ENCODE data around the gene EXOC6B.

Gene EXOC6B

DNA sequence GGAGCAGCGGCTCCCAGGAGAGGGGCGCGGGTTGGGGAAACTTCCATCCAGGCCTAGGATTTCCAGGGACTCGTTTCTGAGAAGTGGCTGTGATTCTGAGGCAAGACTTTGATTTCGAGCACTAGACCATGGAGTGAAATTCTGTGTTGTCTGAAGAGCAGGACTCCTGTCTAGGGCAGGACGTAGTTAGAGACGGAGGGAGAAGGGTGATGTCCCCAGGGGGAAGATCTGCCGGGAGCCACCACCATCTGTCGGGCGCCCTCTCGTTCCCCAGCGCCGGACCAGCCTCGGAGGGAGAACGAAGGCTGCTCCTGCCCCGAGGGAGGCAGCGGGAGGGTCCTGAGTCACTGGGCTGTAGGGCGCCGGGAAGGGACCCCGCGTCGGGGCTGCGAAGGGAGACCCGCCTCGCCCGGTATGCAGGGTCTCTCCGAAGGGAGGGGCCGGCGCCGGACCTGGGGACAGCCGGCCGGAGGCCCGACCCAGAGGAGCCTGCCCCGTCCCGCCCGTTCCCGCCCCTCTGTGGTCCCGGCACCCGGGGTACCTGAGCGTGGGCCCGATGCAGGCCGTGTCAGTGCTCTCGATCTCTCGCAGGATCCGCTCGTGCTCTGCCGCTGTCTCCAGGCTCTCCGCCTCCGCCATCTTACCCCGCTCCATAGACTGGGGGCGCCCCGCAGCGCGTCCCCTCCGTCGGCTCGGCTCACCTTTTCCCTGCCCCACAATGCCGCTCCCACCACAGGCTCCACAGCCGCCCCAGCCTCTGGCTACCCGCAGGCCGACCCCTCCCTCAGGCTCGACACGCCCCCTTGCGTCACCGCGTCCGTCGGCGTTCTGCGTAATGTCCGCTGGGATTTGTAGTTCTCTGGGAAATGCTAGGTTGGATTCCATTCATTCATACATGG, at the start of gene EXOC6B:
TSS of gene EXOC6B (minus strand) at position 777 of the 899 bp plus-strand sequence.
- peak; percentile 22 to 95 (median 83) for DNase-seq

DNA sequence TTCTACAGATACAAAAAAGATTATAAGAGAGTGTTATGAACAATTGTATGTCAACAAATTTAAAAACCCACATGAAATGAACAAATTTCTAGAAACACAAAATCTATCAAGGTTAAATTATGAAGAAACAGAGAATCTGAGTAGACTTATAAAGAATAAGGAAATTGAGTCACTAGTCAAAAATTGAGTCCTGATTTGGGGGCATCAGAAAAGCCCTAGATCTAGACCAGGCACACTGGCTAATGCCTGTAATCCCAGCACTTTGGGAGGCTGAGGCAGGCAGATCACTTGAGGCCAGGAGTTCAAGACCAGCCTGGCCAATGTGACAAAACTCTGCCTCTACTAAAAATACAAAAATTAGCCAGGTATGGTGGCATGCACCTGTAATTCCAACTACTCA, 46.0 kb upstream of the EXOC6B start:
- DNase-seq: no peak

DNA sequence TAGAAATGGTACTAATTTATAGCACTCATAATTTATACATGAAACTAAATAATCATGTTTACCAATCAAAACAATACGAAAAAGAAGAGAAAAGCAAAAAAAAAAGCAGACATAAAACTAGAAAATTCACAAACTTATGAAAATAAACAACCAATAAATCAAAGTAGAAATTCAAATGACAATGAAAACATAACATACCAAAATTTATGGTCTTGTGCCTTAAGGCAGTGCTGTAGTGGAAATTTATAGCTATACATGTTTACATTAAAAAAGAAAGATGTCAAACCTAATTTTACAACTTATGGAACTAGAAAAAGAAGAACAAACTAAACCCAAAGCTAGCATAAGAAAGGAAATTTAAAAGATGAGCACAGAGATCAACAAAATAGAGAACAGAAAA, 45.2 kb upstream of the EXOC6B start:
- no peak for DNase-seq

DNA sequence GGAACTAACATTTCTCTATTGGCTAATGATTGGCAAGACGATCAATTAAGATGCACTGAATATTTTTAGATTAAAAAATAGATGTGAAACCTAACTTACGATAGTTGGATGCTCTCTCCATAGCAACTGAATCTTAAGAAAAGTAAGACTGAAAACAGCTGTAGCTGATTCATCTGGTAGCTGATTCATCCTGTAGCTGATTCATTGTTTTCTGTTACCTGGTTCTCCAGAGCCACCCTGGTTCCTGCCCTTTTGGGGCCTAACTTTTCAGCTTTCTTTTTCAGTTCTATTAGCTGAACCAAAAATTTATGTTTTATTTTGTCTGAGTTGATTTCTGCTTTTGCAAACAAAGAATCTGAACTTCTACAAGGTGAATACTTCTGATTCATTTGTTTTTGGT, 38.7 kb upstream of the EXOC6B start:
- DNase-seq: no peak

DNA sequence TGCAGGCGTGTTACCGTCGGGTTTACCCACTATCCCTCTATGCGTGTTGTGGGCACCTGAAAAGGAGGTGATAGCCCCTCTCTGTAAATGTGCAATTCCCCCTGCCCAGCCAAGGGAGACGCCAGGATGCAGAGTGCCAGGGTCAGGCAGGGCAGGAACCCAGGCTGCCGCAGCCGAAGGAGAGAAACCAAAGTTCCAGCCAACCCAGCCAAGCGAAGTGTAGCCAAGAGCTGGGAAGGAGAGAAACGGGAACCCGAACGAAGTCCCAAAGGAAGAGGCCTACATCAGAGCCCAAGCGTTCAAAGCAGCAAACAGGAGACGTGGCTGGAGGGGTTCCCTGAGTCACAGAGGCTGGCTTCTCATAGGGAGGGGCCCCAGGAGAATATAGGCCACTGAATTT, 37.2 kb upstream of the EXOC6B start:
- DNase-seq: no peak

DNA sequence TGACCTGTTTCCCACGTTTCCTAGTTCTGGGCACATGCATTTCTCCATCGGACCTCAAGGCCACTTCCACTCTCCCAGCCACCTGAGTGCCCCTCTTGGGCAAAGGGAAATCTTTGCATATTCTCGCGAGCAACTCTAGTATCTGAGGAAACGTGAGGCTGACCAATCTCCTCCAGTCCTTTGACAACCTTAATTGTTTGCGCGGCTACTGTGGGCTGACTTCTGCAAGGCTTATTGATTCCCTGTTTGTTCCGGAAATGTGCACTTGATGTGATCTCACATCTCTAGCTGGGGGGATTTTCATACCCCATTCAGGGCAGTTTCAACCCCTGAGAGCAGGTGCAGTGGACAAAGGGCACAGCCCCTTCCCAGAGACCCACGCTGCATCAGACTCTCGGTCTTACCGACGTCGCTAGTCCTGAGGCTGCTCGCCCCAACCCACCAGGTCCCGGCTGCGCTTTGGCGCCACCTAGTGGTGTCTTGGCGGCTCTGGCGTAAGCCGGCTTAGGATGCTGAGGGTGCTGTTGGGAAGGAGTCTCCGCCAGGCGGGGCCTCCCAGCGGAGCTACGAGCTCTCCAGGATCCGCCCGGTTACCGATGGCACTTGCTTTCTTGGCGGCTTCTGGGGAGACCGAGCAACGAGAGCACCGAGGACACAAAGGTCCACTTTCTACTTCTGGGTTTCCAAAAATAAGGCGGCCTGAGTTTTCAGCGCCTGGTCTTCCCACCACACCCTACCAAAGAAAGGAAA, 36.6 kb upstream of the EXOC6B start:
- peak; percentile 11 to 91 (median 72) for DNase-seq

DNA sequence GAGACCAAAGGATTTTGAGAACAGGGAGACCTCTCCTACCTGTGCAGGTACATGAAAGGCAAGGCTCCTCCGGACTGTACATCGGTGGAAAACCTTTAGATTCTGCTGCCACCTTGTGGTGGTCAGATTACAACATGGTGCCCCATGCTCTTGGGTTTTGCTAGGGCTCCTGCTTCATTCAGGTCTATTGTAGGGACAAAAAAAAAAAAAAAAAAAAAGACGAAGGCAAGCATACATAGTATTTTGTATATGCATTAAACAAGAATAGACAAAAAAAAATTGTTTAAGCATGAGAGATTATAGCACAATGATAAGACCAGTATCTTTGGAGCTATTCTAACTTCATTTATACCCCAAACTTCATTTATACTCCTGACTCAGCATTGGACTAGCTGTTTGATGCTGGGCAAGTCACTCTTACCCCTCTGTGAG, 34.0 kb upstream of the EXOC6B start:
- peak in 45 of 56 donors; percentile 0 to 78 (median 24) for DNase-seq

DNA sequence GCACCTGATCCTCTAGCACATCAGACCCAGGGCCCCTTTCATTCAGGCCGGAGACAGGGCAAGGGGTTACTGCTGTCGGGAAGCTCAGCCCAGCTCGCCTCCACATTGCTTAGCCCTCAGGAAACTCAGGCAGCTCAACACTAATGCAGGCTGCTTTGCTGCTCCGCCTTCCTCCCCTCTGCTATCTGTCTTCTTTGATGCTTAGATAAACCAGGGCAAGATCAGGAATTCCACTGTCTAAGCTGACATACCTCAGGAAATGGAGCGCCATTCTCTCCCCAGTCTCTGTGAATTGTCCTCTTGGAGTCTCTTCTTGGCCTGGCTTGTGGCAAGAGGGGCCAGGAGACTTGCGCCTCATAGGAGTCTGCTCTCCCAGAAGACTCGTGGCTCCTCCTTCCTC, 25.5 kb upstream of the EXOC6B start:
- DNase-seq: no peak

DNA sequence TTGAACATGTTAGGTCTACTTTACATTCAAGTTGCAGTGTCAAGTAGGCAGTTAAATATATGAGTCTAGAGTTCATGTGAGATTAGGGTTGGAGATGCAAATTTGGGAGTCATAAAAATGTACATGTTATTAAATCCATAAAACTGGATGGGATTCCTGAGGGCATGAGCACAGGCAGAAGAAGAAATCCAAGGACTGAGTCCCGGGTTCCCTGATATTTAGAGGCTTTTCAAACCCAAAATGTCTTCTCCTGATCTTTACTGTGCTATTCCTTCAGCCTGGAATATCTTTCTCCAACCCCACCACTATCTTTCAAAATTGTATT, 23.3 kb upstream of the EXOC6B start:
- DNase-seq: no peak

DNA sequence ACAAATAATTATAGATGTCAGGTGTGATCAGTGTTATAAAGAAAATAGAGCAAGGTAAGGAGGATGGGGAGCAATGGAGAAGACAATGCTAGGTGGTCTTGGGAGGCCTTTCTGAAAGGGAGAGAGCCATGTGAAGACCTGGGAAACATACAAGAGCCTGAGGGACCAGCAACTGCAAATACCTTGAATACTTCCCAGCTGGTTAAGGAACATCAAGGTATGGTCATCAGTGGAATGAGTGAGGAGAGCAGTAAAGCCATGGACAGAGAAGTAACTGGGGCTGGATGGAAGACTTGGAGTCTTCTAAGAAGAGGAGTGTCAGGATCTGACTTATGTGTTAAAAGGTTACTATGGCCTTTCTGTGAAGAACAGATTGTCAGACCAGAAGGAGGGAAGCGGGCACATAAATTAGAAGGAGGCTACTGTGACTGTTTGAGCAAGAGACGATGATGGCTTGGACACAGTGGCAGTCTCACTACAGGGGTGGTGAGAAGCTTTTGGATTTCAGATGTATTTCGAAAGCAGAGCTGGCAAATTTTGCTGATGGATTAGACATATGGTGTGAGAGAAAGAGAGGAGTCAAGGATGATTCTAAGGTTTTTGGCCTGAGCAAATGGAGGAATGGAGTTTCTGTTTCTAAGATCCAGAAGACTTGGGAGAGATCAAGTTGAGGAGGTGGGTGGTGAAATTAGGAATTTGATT, 22.8 kb upstream of the EXOC6B start:
- no peak for DNase-seq

DNA sequence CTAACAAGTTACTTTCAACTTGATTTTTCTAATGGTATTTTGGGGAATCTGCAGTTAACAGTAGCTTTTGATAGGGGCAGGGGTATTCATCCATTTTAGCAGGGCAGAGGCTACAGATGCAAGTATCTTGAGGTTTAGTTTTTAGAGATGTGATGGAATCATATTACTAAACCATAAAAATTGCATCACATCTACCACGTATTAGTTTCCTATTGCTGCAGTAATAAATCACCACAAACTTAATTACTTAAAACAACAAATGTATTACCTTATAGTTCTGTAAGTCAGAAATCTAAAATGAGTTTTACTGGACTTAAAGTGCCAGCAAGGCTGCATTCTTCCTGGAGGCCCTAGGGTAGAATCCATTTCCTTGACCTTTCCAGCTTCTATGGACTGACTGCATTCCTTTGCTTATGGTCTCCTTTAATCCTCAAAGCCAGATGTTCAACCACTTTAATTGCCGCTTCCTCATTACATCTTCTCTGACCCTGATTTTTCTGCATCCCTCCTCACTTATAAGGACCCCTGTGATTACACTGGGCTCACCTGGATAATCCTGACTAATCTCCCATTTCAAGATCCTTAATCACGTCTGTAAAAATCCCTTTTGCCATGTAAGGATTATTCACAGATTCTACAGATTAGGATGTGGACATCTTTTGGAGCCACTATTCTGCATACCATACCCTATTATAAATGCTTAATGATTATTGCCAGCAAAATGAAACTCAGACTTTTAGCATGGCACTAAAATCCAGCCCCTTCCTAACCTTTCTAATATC, 21.9 kb upstream of the EXOC6B start:
- DNase-seq: no peak

DNA sequence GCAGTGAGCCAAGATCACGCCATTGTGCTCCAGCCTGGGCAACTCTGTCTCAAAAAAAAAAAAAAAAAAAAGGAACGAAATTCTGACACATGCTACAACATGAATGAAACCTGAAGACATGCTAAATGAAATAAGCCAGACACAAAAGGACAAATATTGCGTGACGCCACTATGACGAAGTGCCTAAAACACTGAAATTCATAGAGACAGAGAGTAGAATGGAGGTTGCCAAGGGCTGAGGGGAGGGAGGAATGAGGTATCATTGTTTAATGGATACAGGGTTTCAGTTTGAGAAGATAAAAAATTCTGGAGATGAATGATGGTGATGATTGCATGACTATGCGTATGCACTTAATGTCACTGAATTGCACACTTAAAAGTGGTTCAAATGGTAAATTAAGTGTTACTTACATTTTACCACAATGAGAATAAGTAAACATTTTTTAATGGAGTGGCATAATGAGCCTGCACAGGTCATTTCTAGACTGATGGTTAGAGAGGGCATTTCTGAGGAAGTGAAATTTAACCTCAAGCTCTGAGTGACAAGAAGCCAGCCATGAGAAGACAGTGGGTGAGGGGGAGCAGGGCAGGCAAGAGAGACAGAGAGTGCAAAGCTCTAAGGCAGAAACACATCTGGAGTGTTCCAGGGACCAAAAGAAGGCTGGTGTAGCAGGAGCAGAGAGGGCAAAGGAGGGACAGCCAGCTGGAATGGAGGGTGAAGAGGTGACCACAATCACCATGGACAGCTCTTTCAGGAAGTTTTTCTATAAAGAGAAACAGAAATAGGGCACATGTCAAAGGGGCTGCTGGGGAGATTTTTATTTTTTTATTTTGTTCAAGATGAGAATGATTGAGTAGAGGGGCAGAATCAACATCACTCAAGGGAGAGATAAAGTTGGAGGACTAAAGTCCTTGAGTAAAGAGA, 20.6 kb upstream of the EXOC6B start:
- DNase-seq: no peak

DNA sequence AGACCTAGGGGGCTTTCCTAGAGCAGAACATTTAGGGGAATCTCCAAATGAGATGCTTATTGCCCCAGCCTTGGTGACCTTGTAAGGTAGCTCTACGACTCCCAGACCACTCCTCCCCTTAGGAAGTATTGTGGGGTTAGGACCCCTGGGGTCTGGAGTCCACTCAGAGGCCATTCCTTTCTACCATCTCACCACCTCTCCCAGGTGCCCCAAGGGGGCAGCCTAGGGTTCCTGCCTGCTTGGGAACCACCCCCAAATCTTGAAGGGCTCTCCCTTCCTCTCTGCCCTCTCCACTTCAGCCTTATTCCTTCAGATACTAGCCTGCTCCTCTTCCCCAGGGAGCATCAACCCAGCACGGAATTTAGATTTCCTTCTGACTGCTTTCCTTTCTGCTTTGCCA, 17.5 kb upstream of the EXOC6B start:
- no peak for DNase-seq

DNA sequence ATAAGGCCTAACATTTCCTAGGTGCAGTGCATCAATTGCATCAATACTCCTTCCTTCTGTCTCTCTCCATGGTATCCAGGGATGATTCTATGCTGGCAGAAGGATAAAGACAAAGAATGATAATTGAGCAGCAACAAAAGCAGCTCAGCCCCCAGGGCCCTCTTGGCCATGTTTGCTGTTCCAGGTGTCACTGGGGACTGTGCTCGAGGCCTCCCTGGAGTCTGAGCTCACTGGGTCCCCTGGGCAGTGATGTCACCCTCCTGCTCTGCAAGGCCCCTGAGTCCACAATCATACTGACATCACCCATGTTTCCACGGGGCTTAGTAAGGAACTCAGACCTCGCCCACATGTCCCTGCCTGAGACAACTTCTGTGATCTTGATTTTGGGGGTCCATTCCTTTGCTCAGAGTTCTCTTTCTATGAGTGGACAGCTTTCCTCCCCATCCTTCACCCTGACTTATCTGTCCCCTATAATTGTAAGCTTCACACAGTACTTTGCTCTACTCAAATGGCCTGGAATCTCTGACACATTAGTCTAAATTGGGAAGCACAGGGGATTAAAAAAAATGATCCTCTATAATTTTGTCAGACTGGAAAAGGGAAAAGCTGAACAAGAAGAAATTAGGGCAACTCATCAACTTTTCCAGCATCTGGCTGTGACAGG, 15.8 kb upstream of the EXOC6B start:
- no peak for DNase-seq

DNA sequence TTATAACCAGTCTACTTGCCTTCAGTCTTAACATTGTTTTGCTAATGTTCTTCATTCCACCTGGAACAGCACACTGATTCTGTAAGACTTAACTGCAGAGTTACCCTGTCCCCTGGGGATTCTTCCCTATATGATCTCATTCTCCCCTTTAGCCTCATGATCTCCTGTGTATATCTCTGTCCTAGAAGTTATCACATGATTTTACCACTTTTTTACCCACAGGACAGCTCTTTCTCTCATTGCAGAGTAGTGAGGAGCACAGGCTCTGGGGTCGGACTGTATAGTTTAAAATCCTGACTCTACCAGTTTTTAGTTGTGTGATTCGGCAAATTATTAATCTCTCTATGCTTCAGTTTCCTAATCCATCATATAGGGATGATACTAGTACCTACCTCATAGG, 14.2 kb upstream of the EXOC6B start:
- no peak for DNase-seq

DNA sequence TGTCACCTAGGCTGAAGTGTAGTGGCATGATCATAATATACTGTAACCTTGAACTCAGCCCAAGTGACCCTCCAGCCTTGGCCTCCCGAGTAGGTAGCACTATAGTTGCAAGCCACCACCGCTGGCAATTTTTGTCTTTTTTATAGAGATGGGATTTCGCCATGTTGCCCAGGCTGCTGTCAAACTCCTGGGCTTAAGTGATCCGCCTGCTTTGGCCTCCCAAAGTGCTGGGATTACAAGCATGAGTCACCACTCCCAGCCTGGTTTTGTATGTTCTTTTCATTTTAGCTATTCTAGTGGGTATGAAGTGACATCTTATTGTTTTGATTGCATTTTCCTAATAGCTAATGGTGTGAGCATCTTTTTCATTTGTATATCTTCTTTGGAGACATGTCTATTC, 11.3 kb upstream of the EXOC6B start:
- no peak for DNase-seq

DNA sequence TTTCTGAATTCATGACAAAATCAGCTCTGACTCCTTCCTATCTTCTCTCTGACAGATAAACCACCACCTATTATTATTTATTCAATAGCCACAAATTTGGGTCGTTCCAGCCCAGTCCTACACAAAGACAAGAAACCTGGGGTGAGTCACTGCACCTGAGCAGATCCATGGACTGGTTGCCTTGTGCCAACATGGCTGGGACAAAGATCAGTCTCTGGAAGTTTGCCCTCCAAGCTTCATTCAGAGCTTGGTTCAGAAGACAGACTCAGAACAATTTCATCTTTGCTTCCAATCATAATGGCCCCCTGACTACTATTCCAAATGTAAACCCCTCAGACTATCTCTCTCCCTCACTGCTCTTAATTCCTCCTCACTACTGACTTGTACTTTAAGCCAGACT, 9.6 kb upstream of the EXOC6B start:
- no peak for DNase-seq

DNA sequence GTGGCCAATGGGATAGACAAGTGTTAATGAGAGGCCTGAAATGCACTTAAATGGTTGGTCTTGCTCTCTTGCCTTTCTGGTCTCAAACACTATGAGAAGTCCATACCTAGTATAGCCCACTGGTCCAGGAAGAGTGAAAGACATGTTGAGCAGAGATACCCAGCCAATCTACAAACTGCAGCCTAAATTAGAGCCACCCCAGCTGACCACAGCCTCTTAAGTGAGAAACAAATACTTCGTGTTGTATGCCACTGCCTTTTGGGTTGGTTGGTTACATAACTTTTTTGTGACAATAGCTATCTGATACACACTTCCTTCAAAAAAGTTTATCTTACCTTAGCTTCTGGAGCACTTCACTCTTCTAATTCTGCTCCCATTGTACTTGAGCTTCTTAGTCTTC, 8.8 kb upstream of the EXOC6B start:
- DNase-seq: no peak

DNA sequence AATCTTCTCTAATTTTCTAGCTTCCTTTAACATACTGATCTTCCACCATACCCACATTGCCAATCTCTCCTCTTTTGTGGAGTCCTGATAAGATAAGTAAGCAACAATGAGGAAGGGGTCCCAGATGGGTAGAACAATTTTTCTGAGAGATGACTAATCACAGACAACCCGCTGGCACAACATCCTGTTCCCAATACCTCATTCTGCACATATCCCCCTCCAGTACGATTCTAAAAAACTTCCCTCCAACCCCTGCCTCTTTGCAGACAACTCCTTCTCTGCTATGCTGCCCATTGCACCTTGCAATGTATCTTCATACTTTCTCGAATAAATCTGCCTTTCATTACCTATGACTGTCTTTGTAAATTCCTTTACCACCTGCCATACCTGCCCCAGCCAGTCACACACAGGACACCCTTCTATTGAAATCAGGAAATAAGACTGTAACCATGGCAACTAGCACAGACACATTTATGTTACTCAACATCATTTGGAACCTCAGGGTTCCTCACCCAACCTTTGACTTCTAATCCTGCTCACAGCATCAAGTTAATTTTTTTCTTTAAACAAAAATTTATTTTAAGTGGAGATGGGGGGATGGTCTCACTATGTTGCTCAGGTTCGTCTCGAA, 7.4 kb upstream of the EXOC6B start:
- DNase-seq: no peak
